ENCODE results near the gene CDKL5. TPM values are rescaled to one million over a fixed set of nuclear protein-coding genes. Genes with fewer than 3 reads are reported as not detected.
A peak's percentile ranks its signal among the peaks of the same experiment; 100 is the strongest.

CDKL5 gene
- 53.5 TPM for total RNA-seq (ENCODE audit: unreplicated experiment)
- long read RNA-seq, partial matches to known transcripts = 4 of 6 reads
- long read RNA-seq, other reads (novel, unspliced or antisense) = 2 of 6 reads

DNA sequence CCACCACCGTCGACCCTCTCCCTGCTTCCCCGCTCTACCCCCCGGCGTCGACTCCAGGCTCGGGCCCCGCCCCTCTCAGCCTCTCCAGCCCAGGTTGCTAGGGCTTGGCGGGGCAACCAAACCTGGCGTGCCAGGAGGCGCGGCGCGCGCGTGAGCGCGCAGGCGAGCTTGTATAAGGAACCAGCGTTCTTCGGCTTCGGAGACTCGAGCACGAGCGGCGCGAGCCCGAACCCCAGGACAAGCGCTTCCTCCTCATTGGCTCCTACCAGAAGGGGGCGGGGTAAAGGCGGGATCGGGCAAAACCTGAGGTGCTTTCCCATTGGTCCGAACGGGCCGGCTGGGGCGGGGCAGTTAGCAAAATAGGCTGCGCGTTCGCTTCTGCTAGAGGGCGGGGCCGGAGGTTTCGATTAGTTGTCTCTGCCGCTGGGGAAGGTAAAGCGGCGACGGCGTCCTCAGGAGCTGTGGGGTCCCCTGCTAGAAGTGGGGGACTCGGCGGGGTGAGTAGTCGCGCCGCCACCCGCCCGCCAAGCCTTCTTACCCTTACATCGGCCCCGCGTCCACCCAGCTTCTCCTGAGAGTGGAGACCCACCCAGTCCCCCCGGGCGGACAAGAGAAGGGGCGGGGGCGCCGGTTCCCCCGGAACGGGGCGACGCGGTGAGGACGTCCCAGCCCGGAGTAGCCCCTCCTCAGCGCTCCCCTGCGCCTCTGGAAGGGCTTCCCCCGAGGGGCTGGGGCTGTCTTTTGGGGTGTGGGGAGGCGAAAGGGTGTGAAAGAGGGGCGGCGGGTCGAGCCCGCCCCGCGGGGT is at the start of gene CDKL5:
TSS of gene CDKL5 (plus strand) at position 410 of the 805 bp plus-strand sequence. CDS start 81,489 bp downstream, outside the sequence.
- Mint-ChIP-seq H3K27me3 (ENCODE audit: unreplicated experiment) (peaks cover 8% of the 10 kb centered on the region), H3K27ac (ENCODE audit: unreplicated experiment) (peak within 1 kb of the TSS; percentile 98), H3K4me1 (ENCODE audit: low read depth, unreplicated experiment) (peaks cover 12% of the 10 kb centered on the region), H3K36me3 (ENCODE audit: unreplicated experiment) (no peaks in the 10 kb centered on the region), H3K4me3 (ENCODE audit: unreplicated experiment) (peak within 1 kb of the TSS; percentile 96), H3K9me3 (ENCODE audit: unreplicated experiment) (peaks cover 5% of the 10 kb centered on the region)
- TF ChIP-seq CTCF (IDR thresholded peaks at IDR 0.05; ENCODE audit: partially characterized antibody, unreplicated experiment) = no peak
- DNase-seq = peak; percentile 94

GRCh38 chrX:18377796-18378195 is 47.6 kb upstream of the CDKL5 start:
- H3K27ac Mint-ChIP-seq (ENCODE audit: unreplicated experiment) = no peak overlapping the region
- peak; percentile 19 for DNase-seq
- H3K36me3 Mint-ChIP-seq (ENCODE audit: unreplicated experiment) = no peaks in the 10 kb centered on the region
- no peaks in the 10 kb centered on the region for H3K4me1 Mint-ChIP-seq (ENCODE audit: low read depth, unreplicated experiment)
- H3K4me3 Mint-ChIP-seq (ENCODE audit: unreplicated experiment) = no peak overlapping the region
- no peak for TF ChIP-seq CTCF (IDR thresholded peaks at IDR 0.05; ENCODE audit: partially characterized antibody, unreplicated experiment)
- no peaks in the 10 kb centered on the region for H3K9me3 Mint-ChIP-seq (ENCODE audit: unreplicated experiment)
- H3K27me3 Mint-ChIP-seq (ENCODE audit: unreplicated experiment) = no peaks in the 10 kb centered on the region

- Mint-ChIP-seq H3K36me3 (ENCODE audit: unreplicated experiment) (no peaks in the 10 kb centered on the region), H3K27ac (ENCODE audit: unreplicated experiment) (no peak overlapping the region), H3K27me3 (ENCODE audit: unreplicated experiment) (no peaks in the 10 kb centered on the region), H3K4me1 (ENCODE audit: low read depth, unreplicated experiment) (no peaks in the 10 kb centered on the region), H3K9me3 (ENCODE audit: unreplicated experiment) (peaks cover 2% of the 10 kb centered on the region), H3K4me3 (ENCODE audit: unreplicated experiment) (no peak overlapping the region)
- no peak for DNase-seq
- TF ChIP-seq CTCF (IDR thresholded peaks at IDR 0.05; ENCODE audit: partially characterized antibody, unreplicated experiment) = no peak
These were observed 35.4 kb upstream of the CDKL5 start for GRCh38 chrX:18389966-18390365.

- H3K27ac Mint-ChIP-seq (ENCODE audit: unreplicated experiment) = no peak overlapping the region
These were observed 34.4 kb upstream of the CDKL5 start for GRCh38 chrX:18390941-18391538.

More at GRCh38 chrX:18390941-18391538, 34.4 kb upstream of the CDKL5 start:
- Mint-ChIP-seq H3K27me3 (ENCODE audit: unreplicated experiment) (no peaks in the 10 kb centered on the region), H3K4me1 (ENCODE audit: low read depth, unreplicated experiment) (no peaks in the 10 kb centered on the region), H3K36me3 (ENCODE audit: unreplicated experiment) (no peaks in the 10 kb centered on the region), H3K4me3 (ENCODE audit: unreplicated experiment) (no peak overlapping the region), H3K9me3 (ENCODE audit: unreplicated experiment) (peaks cover 2% of the 10 kb centered on the region)
- peak; percentile 84 for TF ChIP-seq CTCF (IDR thresholded peaks at IDR 0.05; ENCODE audit: partially characterized antibody, unreplicated experiment)
- peak; percentile 53 for DNase-seq
